22Rv1 (cell line): ENCODE data around the gene RBM28.

ENCODE experiments used
- H3K27ac ChIP-seq: fragments of 450-650 bp; 2 replicates; pipeline ENCODE4 v1.5.1; 2017
- CTCF ChIP-seq: fragments of 450-650 bp; IDR thresholded peaks from 2 replicates; pipeline ENCODE4 v1.5.1; 2017; ENCODE audit warnings: mild to moderate bottlenecking
- ZFX ChIP-seq: fragments of 450-650 bp; IDR thresholded peaks from 2 replicates; pipeline ENCODE4 v1.6.1; 2017; ENCODE audit warnings: antibody characterized with exemption, borderline replicate concordance

The RBM28 gene

GRCh38 chr7:128379900-128380479 is 36.3 kb upstream of the RBM28 start:
- no peak for TF ChIP-seq CTCF
- no peak for TF ChIP-seq ZFX
- no peak overlapping the region for H3K27ac ChIP-seq

- TF ChIP-seq ZFX (no peak), CTCF (no peak)
- H3K27ac ChIP-seq, result no peak overlapping the region
These were observed 34.9 kb upstream of the RBM28 start for GRCh38 chr7:128378637-128379036.

- TF ChIP-seq CTCF (no peak), ZFX (no peak)
These were observed 32.4 kb upstream of the RBM28 start for GRCh38 chr7:128376077-128376476.

GRCh38 chr7:128374041-128374440 is 30.3 kb upstream of the RBM28 start:
- TF ChIP-seq ZFX (no peak), CTCF (no peak)
- H3K27ac ChIP-seq, result no peak overlapping the region

More at GRCh38 chr7:128376077-128376476, 32.4 kb upstream of the RBM28 start:
- no peak overlapping the region for H3K27ac ChIP-seq

GRCh38 chr7:128373606-128374005 is 29.9 kb upstream of the RBM28 start:
- H3K27ac ChIP-seq, result no peak overlapping the region

GRCh38 chr7:128370491-128370890 is 26.8 kb upstream of the RBM28 start:
- TF ChIP-seq ZFX (no peak), CTCF (no peak)
- H3K27ac ChIP-seq, result no peak overlapping the region

More at GRCh38 chr7:128373606-128374005, 29.9 kb upstream of the RBM28 start:
- no peak for TF ChIP-seq ZFX
- no peak for TF ChIP-seq CTCF

- no peak overlapping the region for H3K27ac ChIP-seq
- no peak for TF ChIP-seq CTCF
- TF ChIP-seq ZFX, result no peak
These were observed 23.3 kb upstream of the RBM28 start for GRCh38 chr7:128366986-128367385.
